ENCODE measurements around the gene DBX1.

The DBX1 gene

DNA sequence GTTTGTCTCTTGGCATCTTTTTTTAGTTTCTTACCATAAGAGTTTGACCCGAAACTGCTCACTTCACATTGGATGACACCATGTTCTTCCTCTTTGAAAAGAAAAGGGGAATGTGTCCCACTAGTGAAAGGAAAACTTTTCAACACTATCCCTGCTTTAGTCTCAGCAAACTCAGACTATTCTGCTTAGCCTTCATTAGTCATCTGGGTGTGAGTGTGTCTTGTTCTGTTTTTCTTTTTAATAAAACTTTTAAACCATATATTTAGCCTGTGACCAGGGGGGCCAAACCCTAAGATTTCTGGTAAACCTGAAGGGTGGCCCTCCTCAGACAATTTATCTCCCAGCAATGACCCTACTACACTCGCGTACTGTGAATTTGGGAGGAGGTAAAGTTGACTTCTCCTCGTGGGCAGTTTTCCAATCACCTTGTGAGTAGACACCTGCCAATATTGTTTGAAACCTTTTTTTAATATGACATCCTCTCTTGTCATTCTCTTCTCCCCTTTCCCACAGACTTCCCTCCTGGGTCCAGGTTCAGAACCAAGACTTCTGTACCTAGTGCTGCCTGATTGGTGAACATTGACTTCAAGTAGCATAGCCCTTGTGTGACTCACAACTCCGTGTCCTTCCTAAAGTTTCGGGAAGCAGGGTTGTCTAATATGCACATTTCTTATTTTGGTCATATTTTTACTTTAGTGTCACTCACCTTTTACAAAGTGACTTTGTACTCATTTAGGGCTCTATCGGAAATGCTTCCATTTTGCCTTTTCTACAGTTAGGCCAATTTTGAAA is 39.9 kb downstream of the DBX1 start:
- no peak for DNase-seq

DNA sequence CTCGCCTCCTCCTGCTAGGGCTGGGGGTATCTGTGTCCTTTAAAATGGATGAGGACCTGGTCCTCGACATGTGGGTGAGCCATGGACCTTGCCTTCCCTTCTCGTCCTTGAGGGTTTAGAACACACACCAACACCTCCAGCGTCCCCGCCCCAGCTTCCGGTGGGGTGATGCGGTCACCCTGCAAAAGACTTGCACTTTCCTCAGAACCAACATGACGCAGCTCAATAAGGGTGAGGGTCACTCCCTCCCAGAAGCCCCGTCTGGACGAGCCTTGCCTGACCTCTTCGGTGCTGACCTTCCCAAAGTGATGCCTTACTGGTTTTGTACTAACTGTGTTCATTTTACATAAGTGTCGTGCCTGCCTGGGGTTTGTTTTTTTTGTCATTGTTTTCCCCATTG is 41.0 kb downstream of the DBX1 start:
- DNase-seq = no peak

DNA sequence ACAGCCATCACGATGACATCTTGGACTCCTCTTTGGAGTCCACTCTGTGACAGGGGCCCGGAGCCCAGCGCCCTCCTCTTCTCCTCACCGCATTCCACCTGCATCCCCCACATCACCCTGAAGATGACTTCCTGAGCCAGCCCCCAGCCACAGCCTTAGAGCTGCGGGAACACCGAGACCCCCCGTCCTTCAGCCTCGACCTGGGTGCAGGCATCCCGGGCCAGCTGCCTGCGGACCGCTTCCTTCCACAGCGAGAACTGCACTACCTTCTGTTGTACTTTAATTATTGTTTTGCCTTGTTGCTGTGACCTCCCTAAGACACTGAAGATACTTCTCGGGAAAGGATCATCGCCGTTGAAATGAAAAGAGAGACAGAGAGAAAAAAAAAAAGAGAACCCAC is 42.1 kb downstream of the DBX1 start:
- DNase-seq = no peak

- no peak for DNase-seq
Observed at GRCh38 chr11:20117291-20117690, 43.0 kb downstream of the DBX1 start.

- no peak for DNase-seq
Observed at GRCh38 chr11:20116825-20117224, 43.5 kb downstream of the DBX1 start.

DNA sequence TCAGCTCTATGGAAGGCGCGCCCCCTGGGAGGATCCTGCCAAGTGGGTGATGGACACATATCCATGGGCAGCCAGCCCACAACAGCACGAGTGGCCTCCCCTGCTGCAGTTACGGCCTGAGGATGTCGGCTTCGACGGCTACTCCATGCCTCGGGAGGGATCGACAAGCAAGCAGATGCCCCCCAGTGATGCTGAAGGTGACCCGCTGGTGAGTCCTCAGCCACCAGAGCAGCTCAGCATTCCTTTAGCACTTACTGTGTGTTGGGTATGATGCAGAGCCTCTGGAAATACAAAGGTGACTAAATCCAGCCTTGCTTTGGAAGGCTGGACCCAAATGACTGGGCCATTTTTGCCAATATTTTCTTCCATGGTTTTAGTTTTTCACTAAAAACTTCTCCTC is 45.7 kb downstream of the DBX1 start:
- no peak for DNase-seq

DNA sequence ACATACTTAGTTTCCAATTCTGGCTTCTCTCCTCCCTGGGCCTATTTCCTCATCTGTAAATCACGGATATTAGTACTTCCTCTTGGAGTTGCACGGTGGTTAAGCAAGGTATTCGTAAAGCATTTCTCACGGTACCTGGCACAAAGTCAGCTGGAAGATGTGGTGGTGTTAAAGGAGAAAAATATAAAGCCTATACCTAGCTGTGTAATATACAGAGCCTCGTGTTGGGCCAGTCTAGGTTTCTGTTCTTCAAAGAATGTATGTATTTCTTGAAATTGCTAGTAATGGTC is 47.2 kb downstream of the DBX1 start:
- DNase-seq = no peak

DNA sequence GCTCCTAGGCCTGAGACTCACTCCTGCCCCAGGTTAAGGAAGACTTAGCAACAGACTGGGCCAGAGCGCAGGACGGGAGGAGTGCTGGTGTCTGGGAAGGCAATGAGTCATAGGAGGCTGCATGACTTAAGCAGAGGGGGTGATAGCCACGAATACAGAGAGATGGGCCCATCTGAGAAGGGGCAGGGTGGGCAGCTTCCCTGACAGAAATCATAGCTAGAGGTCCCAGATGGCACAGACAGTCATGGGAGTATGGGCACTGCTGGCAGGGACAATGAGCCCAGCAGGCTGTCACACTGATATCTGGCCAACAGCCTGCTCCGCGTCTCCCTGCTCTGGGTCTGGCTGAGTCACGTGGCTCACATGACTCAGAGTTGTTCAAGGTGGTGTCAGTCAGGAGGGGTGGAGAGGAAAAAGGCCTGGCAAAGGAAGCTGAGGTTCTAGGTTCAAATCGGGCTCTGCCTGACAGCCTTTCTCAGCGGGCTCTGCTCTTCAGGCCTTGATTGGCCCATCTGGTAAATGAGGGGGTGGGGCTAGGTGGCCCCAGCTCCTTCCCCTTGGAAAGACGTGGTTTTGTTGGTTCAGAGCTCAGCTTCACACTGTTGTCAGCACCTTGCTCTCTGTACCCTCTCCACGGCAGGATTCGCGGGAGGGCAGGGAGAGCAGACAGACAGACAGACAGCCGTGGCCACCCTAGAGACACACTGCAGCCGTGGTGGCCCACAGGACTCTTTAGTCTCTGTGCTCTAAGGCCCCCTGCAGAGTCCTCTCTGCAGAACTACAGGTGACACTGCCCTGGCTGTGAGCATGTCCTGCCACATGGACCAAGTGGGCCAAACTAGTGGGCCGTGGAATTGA is 47.8 kb downstream of the DBX1 start:
- DNase-seq = no peak

DNA sequence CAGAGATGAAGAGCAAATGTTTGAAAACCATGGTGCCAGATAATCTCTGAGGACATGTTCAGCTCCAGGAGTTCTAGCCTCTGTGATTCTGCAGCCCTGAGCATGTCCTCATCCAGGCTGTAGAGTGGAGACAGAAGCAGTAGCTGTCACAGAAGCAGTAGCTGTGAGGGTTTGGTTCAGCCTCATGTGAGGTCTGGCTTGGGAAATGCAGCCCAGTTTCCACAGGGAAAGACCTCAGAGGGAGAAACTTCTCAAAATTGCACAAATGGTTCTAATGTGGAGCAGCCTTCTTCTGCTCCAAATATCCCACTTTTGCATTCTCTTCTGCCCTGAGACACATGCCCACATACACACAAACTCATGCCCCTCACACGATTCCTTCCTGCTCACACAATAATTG is 48.4 kb downstream of the DBX1 start:
- no peak for DNase-seq

- DNase-seq = peak; percentile 48
Observed at GRCh38 chr11:20110908-20111669, 49.2 kb downstream of the DBX1 start.

- DNase-seq = no peak
Observed at GRCh38 chr11:20109731-20110445, 50.4 kb downstream of the DBX1 start.
